Tibial nerve (tissue), 4 donors: ENCODE data around the gene KLHL40. TPM values are rescaled to one million over a fixed set of nuclear protein-coding genes. Genes with fewer than 3 reads are reported as not detected.

Experiments
- DNase-seq, 2 donors: peaks; one replicate each; pipeline ENCODE4 v3.0.0-alpha.2; 2019; ENCODE audit warnings: low spot score in 2 of 2
- H3K27ac ChIP-seq, 4 donors: fragments of 200-600 bp; sonication (generic) in 3 of 4; one replicate each; pipeline ENCODE4 v1.5.1; 2017 to 2019; ENCODE audit warnings: mild to moderate bottlenecking in 1 of 4
- H3K27me3 ChIP-seq, 2 donors: fragments of 200-600 bp; sonication (generic) in 1 of 2; one replicate each; pipeline versions ENCODE4 v1.5.1 to v1.6.0; 2017 to 2019
- H3K36me3 ChIP-seq, 3 donors: fragments of 200-600 bp; sonication (generic); one replicate each; pipeline ENCODE4 v1.5.1; 2018 to 2019
- H3K4me1 ChIP-seq, 4 donors: fragments of 200-600 bp; sonication (generic) in 3 of 4; one replicate each; pipeline ENCODE4 v1.5.1; 2017 to 2019
- H3K4me3 ChIP-seq, 4 donors: fragments of 200-600 bp; sonication (generic) in 3 of 4; one replicate each; pipeline ENCODE4 v1.5.1; 2017 to 2019; ENCODE audit warnings: mild to moderate bottlenecking in 1 of 4, moderate library complexity in 1 of 4
- H3K9me3 ChIP-seq, 4 donors: fragments of 200-600 bp; sonication (generic) in 3 of 4; one replicate each; pipeline ENCODE4 v1.5.1; 2017 to 2019
- EP300 ChIP-seq, 2 donors: sonication (generic); formaldehyde crosslinking; IDR thresholded peaks; one replicate each; pipeline ENCODE4 v1.6.1; 2017; ENCODE audit warnings: antibody characterized with exemption in 2 of 2, mild to moderate bottlenecking in 1 of 2
- POLR2A ChIP-seq, 2 donors: fragments of 450-650 bp; IDR thresholded peaks; one replicate each; pipeline ENCODE4 v1.6.1; 2017; ENCODE audit warnings: antibody characterized with exemption in 2 of 2, mild to moderate bottlenecking in 2 of 2, moderate library complexity in 2 of 2
- WGBS, 2 donors: methylation state at CpG; one replicate each; pipeline ENCODE4 v1.1.5; 2018; 5-methylcytosine and 5-hydroxymethylcytosine counted together
- total RNA-seq, 4 donors: library from RNA; depleted of rRNA; stranded (reverse); fragments of >200 nt; gene quantifications; one replicate each; pipeline ENCODE4 v1.1.0, GENCODE V29; 2016
- TF ChIP-seq, protein P1 (sequence below), 5 experiments: fragments of 200-600 bp in 3 of 5; fragments of 450-650 bp in 2 of 5; sonication (generic) in 3 of 5; IDR thresholded peaks; one replicate each; pipeline ENCODE4 v1.5.1; 2016 to 2019; ENCODE audit warnings: antibody characterized with exemption in 5 of 5, mild to moderate bottlenecking in 3 of 5, moderate library complexity in 2 of 5

Gene KLHL40, protein sequence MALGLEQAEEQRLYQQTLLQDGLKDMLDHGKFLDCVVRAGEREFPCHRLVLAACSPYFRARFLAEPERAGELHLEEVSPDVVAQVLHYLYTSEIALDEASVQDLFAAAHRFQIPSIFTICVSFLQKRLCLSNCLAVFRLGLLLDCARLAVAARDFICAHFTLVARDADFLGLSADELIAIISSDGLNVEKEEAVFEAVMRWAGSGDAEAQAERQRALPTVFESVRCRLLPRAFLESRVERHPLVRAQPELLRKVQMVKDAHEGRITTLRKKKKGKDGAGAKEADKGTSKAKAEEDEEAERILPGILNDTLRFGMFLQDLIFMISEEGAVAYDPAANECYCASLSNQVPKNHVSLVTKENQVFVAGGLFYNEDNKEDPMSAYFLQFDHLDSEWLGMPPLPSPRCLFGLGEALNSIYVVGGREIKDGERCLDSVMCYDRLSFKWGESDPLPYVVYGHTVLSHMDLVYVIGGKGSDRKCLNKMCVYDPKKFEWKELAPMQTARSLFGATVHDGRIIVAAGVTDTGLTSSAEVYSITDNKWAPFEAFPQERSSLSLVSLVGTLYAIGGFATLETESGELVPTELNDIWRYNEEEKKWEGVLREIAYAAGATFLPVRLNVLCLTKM
- total RNA-seq = under 1 TPM in 1 of 4 donors, not detected in 3; 0.42 TPM

DNA sequence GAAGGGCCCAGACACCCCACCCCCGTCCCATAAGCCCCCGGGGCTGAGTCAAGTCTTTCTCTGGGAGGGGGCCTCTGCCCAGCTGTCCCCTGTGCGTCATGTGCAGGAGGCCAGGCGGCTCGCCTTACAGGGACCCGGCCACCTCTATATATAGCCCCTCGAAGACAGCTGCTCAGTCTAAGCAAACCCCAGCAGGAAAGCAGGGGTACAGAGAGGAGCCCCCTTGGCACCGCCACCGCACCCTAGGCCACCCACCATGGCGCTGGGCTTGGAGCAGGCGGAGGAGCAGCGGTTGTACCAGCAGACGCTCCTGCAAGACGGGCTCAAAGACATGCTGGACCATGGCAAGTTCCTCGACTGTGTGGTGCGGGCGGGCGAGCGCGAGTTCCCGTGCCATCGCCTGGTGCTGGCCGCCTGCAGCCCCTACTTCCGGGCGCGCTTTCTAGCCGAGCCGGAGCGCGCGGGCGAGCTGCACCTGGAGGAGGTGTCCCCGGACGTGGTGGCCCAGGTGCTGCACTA is at the start of gene KLHL40:
KLHL40 (plus strand) TSS at position 175 of the 519 bp plus-strand sequence; CDS start at position 257, 82 bp downstream.
- WGBS, 2 donors = 51 to 68% methylated on average over 6 to 28 of the region's 34 CpGs

DNA sequence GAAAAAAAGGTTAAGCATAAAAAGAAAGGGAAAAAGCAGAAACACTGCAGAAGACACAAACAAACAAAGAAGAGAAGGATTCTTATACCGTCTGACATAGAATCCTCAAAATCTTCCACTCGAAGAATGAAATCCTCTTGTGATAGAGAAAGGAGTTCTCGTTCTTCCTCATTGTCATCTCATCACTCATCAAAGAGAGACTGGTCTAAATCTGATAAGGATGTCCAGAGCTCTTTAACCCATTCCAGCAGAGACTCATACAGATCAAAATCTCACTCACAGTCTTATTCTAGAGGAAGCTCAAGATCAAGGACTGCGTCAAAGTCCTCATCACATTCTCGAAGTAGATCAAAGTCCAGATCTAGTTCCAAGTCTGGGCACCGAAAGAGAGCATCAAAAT is 48.3 kb upstream of the KLHL40 start:
- no peak for DNase-seq
- Histone ChIP-seq H3K36me3 (peaks cover 0 to 93% (median 31%) of the 10 kb centered on the region in 3 donors), H3K4me3 (no peak overlapping the region), H3K4me1 (peaks cover 0 to 11% (median 0%) of the 10 kb centered on the region in 4 donors), H3K27me3 (no peaks in the 10 kb centered on the region), H3K27ac (no peak overlapping the region), H3K9me3 (no peaks in the 10 kb centered on the region)
- WGBS, 2 donors = 92% methylated on average over 6 of the region's 6 CpGs
- no peak for TF ChIP-seq EP300 (IDR thresholded peaks at IDR 0.05)
- TF ChIP-seq, protein P1, sequence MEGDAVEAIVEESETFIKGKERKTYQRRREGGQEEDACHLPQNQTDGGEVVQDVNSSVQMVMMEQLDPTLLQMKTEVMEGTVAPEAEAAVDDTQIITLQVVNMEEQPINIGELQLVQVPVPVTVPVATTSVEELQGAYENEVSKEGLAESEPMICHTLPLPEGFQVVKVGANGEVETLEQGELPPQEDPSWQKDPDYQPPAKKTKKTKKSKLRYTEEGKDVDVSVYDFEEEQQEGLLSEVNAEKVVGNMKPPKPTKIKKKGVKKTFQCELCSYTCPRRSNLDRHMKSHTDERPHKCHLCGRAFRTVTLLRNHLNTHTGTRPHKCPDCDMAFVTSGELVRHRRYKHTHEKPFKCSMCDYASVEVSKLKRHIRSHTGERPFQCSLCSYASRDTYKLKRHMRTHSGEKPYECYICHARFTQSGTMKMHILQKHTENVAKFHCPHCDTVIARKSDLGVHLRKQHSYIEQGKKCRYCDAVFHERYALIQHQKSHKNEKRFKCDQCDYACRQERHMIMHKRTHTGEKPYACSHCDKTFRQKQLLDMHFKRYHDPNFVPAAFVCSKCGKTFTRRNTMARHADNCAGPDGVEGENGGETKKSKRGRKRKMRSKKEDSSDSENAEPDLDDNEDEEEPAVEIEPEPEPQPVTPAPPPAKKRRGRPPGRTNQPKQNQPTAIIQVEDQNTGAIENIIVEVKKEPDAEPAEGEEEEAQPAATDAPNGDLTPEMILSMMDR (IDR thresholded peaks at IDR 0.05) = no peak
- no peak for TF ChIP-seq POLR2A (IDR thresholded peaks at IDR 0.05)

More for the DNA sequence above, at the start of gene KLHL40:
- H3K9me3 ChIP-seq = no peaks in the 10 kb centered on the region
- H3K27ac ChIP-seq = peak within 1 kb of the TSS in 3 of 4 donors; percentile 55 to 83 (median 78)
- DNase-seq = no peak
- peak within 1 kb of the TSS in 2 of 4 donors; percentile 12 to 37 for H3K4me3 ChIP-seq
- no peaks in the 10 kb centered on the region for H3K36me3 ChIP-seq
- TF ChIP-seq POLR2A (IDR thresholded peaks at IDR 0.05) (no peak), EP300 (IDR thresholded peaks at IDR 0.05) (no peak)
- TF ChIP-seq, protein P1 (IDR thresholded peaks at IDR 0.05) = no peak
- H3K4me1 ChIP-seq = peaks cover 0 to 30% (median 10%) of the 10 kb centered on the region in 4 donors
- H3K27me3 ChIP-seq = peaks cover 0 to 3% of the 10 kb centered on the region in 2 donors

DNA sequence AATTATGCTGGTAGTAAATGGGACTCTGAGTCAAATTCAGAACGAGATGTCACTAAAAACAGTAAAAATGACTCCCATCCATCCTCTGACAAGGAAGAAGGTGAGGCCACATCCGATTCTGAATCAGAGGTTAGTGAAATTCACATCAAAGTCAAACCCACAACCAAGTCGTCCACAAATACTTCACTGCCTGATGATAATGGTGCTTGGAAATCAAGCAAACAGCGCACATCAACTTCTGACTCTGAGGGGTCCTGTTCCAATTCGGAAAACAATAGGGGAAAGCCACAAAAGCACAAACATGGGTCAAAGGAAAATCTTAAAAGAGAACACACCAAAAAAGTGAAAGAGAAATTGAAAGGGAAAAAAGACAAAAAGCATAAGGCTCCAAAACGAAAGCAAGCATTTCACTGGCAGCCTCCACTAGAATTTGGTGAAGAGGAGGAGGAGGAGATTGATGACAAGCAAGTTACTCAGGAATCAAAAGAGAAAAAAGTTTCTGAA is 46.9 kb upstream of the KLHL40 start:
- Histone ChIP-seq H3K4me1 (peaks cover 0 to 11% (median 0%) of the 10 kb centered on the region in 4 donors), H3K36me3 (peaks cover 0 to 93% (median 31%) of the 10 kb centered on the region in 3 donors), H3K9me3 (no peaks in the 10 kb centered on the region), H3K27me3 (no peaks in the 10 kb centered on the region), H3K27ac (peak overlapping the region in 3 of 4 donors; percentile 7 to 29 (median 23)), H3K4me3 (no peak overlapping the region)
- TF ChIP-seq, protein P1 (IDR thresholded peaks at IDR 0.05) = no peak
- no peak for TF ChIP-seq POLR2A (IDR thresholded peaks at IDR 0.05)
- TF ChIP-seq EP300 (IDR thresholded peaks at IDR 0.05) = no peak
- 70 to 76% methylated on average over 6 of the region's 6 CpGs for WGBS, 2 donors
- DNase-seq = no peak

DNA sequence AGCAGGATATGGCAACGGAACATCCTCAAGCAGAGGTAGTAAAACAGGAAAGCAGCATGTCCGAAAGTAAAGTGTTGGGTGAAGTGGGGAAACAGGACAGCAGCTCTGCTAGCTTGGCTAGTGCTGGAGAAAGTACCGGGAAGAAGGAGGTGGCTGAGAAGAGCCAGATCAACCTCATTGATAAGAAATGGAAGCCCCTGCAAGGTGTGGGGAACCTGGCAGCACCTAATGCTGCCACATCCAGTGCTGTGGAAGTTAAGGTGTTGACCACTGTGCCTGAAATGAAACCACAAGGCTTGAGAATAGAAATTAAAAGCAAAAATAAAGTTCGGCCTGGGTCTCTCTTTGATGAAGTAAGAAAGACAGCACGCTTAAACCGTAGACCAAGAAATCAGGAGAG is 46.1 kb upstream of the KLHL40 start:
- H3K36me3 ChIP-seq = peaks cover 0 to 93% (median 31%) of the 10 kb centered on the region in 3 donors
- DNase-seq = no peak
- 88 to 90% methylated on average over 6 of the region's 6 CpGs for WGBS, 2 donors
- no peak overlapping the region for H3K4me3 ChIP-seq
- H3K9me3 ChIP-seq = no peaks in the 10 kb centered on the region
- H3K27me3 ChIP-seq = no peaks in the 10 kb centered on the region
- TF ChIP-seq, protein P1 (IDR thresholded peaks at IDR 0.05) = no peak
- TF ChIP-seq POLR2A (IDR thresholded peaks at IDR 0.05) (no peak), EP300 (IDR thresholded peaks at IDR 0.05) (no peak)
- H3K4me1 ChIP-seq = peaks cover 0 to 11% (median 0%) of the 10 kb centered on the region in 4 donors
- peak overlapping the region in 2 of 4 donors; percentile 7 to 23 for H3K27ac ChIP-seq
